Natural killer cell (primary cell): ENCODE measurements around the gene NTRK2. TPM values are rescaled to one million over a fixed set of nuclear protein-coding genes. Genes with fewer than 3 reads are reported as not detected.

Experiments
- ATAC-seq, 3 donors: fragments of 150-1000 bp in 2 of 3; fragments of 200-7000 bp in 1 of 3; cut with Tn5 transposase; 1 replicate in 1 of 3; 2 replicates in 2 of 3; pipeline ENCODE4 v1.10.0; 2021; ENCODE audit warnings: mild to moderate bottlenecking in 2 of 3, moderate library complexity in 2 of 3
- DNase-seq, 2 donors: peaks; one replicate each; pipeline versions ENCODE4 v3.0.0 to v3.0.0-alpha.2; 2013 to 2021; ENCODE audit warnings: mixed read lengths in 1 of 2
- H3K27ac ChIP-seq: one replicate; pipeline ENCODE4 v1.5.1; 2013; ENCODE audit warnings: mild to moderate bottlenecking, low read length
- H3K27me3 ChIP-seq: one replicate; pipeline ENCODE4 v1.6.1; 2013; ENCODE audit warnings: low read length; ENCODE audit not compliant: control insufficient read depth, insufficient read depth
- H3K36me3 ChIP-seq: one replicate; pipeline ENCODE4 v1.6.1; 2013; ENCODE audit warnings: low read length; ENCODE audit not compliant: control insufficient read depth, insufficient read depth
- H3K4me1 ChIP-seq: one replicate; pipeline ENCODE4 v1.6.1; 2013; ENCODE audit warnings: low read length; ENCODE audit not compliant: control insufficient read depth, insufficient read depth
- H3K4me3 ChIP-seq: one replicate; pipeline ENCODE4 v1.5.1; 2013; ENCODE audit warnings: low read length
- H3K9me3 ChIP-seq: one replicate; pipeline ENCODE4 v1.6.1; 2013; ENCODE audit warnings: low read length; ENCODE audit not compliant: control insufficient read depth, insufficient read depth
- H3K27ac Mint-ChIP-seq, 2 donors: one replicate each; pipeline ENCODE4 v1.8.0; 2022; ENCODE audit warnings: mild to moderate bottlenecking in 2 of 2, mixed read lengths in 2 of 2, moderate library complexity in 1 of 2
- H3K27me3 Mint-ChIP-seq, 2 donors: one replicate each; pipeline ENCODE4 v1.8.0; 2022; ENCODE audit warnings: low read depth in 2 of 2, mixed read lengths in 2 of 2
- H3K36me3 Mint-ChIP-seq: one replicate; pipeline ENCODE4 v1.8.0; 2022; ENCODE audit warnings: mixed read lengths
- H3K4me1 Mint-ChIP-seq, 2 donors: one replicate each; pipeline ENCODE4 v1.8.0; 2022; ENCODE audit warnings: mixed read lengths in 2 of 2
- H3K4me3 Mint-ChIP-seq: one replicate; pipeline ENCODE4 v1.8.0; 2022; ENCODE audit warnings: mild to moderate bottlenecking, moderate library complexity, mixed read lengths
- H3K9me3 Mint-ChIP-seq, 2 donors: one replicate each; pipeline ENCODE4 v1.8.0; 2022; ENCODE audit warnings: mixed read lengths in 2 of 2
- WGBS: methylation state at CpG from one replicate; pipeline ENCODE4 v1.1.7; 2013; ENCODE audit warnings: missing lambda C conversion rate; ENCODE audit not compliant: insufficient coverage; 5-methylcytosine and 5-hydroxymethylcytosine counted together
- intact Hi-C: fragments of 100-400 bp; cut with micrococcal nuclease; formaldehyde crosslinking; loops from one replicate; pipeline ENCODE4 v1.14.2; 2022
- total RNA-seq, 4 donors: library from RNA; stranded (reverse); fragments of 120-200 nt in 1 of 4; gene quantifications; one replicate each; pipeline versions ENCODE4 v1.2.3 to v1.2.4, GENCODE V29; 2013 to 2022
- TF ChIP-seq, protein P1 (sequence below): fragments of 200-600 bp; IDR thresholded peaks from one replicate; pipeline ENCODE4 v1.8.0; 2022; ENCODE audit warnings: antibody characterized with exemption

Gene NTRK2
- total RNA-seq, 3 donors from 2014 or later (not counting 1 experiment from before 2014, with no cell fraction given) = 0.08 TPM; not detected in 2

DNA sequence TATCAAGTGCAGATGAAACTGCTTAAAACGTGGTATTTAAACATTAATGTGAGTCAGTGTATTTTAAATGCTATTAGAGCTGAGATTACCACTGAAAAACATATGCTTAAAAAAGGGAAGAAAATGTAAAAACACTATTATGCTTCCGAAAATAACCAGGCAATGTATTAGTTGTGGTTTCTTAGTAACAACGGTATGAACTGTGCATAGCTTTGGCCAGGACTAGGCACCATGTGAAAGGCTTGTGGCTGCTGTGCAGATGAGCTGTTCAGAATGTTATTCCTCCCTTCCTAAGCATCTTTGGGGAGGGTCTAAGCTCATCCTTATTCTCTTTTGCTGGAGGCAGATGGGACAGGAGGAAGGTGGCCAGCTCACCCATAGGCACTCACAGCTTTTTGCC lies 84.9 kb downstream of the NTRK2 start:
- no peaks in the 10 kb centered on the region for H3K4me1 ChIP-seq
- Mint-ChIP-seq H3K4me3 (no peak overlapping the region), H3K9me3 (no peaks in the 10 kb centered on the region), H3K4me1 (no peaks in the 10 kb centered on the region), H3K27ac (no peak overlapping the region), H3K27me3 (peaks cover 2 to 6% of the 10 kb centered on the region in 2 donors), H3K36me3 (no peaks in the 10 kb centered on the region)
- no peak overlapping the region for H3K27ac ChIP-seq
- intact Hi-C loops = no loop called here
- DNase-seq (no peak), ATAC-seq (no peak)
- TF ChIP-seq, protein P1, sequence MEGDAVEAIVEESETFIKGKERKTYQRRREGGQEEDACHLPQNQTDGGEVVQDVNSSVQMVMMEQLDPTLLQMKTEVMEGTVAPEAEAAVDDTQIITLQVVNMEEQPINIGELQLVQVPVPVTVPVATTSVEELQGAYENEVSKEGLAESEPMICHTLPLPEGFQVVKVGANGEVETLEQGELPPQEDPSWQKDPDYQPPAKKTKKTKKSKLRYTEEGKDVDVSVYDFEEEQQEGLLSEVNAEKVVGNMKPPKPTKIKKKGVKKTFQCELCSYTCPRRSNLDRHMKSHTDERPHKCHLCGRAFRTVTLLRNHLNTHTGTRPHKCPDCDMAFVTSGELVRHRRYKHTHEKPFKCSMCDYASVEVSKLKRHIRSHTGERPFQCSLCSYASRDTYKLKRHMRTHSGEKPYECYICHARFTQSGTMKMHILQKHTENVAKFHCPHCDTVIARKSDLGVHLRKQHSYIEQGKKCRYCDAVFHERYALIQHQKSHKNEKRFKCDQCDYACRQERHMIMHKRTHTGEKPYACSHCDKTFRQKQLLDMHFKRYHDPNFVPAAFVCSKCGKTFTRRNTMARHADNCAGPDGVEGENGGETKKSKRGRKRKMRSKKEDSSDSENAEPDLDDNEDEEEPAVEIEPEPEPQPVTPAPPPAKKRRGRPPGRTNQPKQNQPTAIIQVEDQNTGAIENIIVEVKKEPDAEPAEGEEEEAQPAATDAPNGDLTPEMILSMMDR = no peak
- H3K36me3 ChIP-seq = no peaks in the 10 kb centered on the region
- H3K4me3 ChIP-seq = no peak overlapping the region
- no peaks in the 10 kb centered on the region for H3K27me3 ChIP-seq
- WGBS = 46% methylated on average over 3 of the region's 3 CpGs
- no peaks in the 10 kb centered on the region for H3K9me3 ChIP-seq

DNA sequence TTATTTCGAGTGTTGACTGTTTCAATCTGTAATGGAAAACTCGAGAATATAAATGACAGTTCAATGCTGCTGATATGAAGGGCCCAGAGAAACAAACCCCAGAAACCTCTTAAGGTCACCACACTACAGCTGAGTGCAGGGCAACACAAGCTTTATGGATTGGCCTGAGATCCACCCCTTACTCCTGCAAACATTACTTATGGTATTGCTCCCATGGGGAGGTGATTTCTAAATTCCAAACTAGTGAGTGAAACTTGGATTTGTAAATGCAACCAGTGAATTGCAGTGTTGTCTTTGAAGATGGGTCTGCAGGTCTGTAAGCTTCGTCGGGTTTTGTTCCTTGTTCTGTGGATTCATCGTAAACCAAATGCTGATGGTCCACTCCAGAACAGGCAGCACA lies 85.4 kb downstream of the NTRK2 start:
- DNase-seq (no peak), ATAC-seq (no peak)
- TF ChIP-seq, protein P1 = no peak
- Histone ChIP-seq H3K4me1 (no peaks in the 10 kb centered on the region), H3K27me3 (no peaks in the 10 kb centered on the region), H3K9me3 (no peaks in the 10 kb centered on the region), H3K36me3 (no peaks in the 10 kb centered on the region), H3K4me3 (no peak overlapping the region), H3K27ac (no peak overlapping the region)
- H3K4me3 Mint-ChIP-seq = no peak overlapping the region
- peaks cover 6% of the 10 kb centered on the region in 2 donors for H3K27me3 Mint-ChIP-seq
- H3K9me3 Mint-ChIP-seq = no peaks in the 10 kb centered on the region
- intact Hi-C loops = no loop called here
- no peaks in the 10 kb centered on the region for H3K36me3 Mint-ChIP-seq
- H3K4me1 Mint-ChIP-seq = no peaks in the 10 kb centered on the region
- H3K27ac Mint-ChIP-seq = no peak overlapping the region
- WGBS = 89% methylated on average over 5 of the region's 5 CpGs

DNA sequence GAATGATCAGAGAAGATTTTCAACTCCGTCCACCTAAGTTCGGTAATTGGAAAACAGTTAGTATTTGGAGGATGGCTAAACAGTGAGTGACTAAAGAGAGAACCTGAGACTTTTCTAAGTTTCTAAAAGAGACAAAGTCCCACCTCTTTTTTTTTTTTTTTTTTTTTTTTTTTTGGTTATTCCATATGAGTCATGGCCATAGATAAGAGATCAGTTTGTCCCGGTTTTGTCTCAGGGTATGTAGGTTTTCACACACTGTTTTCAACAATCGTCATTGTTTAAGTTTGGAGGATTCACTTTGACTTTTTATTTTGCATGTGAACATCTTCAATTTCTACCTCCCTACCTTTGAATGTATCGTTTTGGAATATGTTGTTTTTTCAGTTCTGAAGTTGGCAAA lies 85.9 kb downstream of the NTRK2 start:
- Histone ChIP-seq H3K4me3 (no peak overlapping the region), H3K27me3 (no peaks in the 10 kb centered on the region), H3K4me1 (no peaks in the 10 kb centered on the region), H3K27ac (no peak overlapping the region), H3K36me3 (no peaks in the 10 kb centered on the region), H3K9me3 (no peaks in the 10 kb centered on the region)
- no peaks in the 10 kb centered on the region for H3K4me1 Mint-ChIP-seq
- DNase-seq = no peak
- peaks cover 6 to 8% of the 10 kb centered on the region in 2 donors for H3K27me3 Mint-ChIP-seq
- TF ChIP-seq, protein P1 = no peak
- ATAC-seq = no peak
- intact Hi-C loops = no loop called here
- H3K27ac Mint-ChIP-seq = no peak overlapping the region
- no peaks in the 10 kb centered on the region for H3K9me3 Mint-ChIP-seq
- H3K36me3 Mint-ChIP-seq = no peaks in the 10 kb centered on the region
- 92% methylated on average over 2 of the region's 5 CpGs for WGBS
- H3K4me3 Mint-ChIP-seq = no peak overlapping the region

DNA sequence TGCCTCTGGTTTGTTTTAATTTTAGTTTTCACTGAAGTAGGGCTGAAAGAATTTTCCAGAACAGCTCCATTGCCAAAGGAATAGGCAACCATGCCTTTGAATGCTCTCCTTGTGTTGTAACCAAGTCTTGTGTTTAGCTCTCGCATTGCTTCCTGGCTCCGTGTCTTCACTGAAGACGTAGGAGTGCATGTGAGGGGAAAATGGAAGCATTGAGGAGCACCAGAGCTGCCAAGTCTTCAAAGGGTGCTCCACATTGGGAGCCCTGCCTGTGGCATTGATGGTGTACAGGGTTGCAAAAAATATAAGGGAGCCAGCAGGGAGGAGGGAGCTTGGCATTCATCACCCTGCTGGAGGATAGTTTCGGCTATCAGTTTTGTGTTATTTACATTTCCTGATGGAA lies 86.6 kb downstream of the NTRK2 start:
- Mint-ChIP-seq H3K27ac (no peak overlapping the region), H3K4me1 (peaks cover 0 to 5% of the 10 kb centered on the region in 2 donors), H3K27me3 (peaks cover 6 to 8% of the 10 kb centered on the region in 2 donors), H3K9me3 (no peaks in the 10 kb centered on the region), H3K36me3 (no peaks in the 10 kb centered on the region), H3K4me3 (no peak overlapping the region)
- H3K4me1 ChIP-seq = no peaks in the 10 kb centered on the region
- WGBS = 82% methylated on average over 3 of the region's 4 CpGs
- no peak overlapping the region for H3K4me3 ChIP-seq
- no peak for ATAC-seq
- H3K36me3 ChIP-seq = no peaks in the 10 kb centered on the region
- no peaks in the 10 kb centered on the region for H3K27me3 ChIP-seq
- H3K9me3 ChIP-seq = no peaks in the 10 kb centered on the region
- TF ChIP-seq, protein P1 = no peak
- H3K27ac ChIP-seq = no peak overlapping the region
- intact Hi-C loops = no loop called here
- DNase-seq = no peak
